ENCODE results near the gene OR5K3.

The OR5K3 gene

DNA sequence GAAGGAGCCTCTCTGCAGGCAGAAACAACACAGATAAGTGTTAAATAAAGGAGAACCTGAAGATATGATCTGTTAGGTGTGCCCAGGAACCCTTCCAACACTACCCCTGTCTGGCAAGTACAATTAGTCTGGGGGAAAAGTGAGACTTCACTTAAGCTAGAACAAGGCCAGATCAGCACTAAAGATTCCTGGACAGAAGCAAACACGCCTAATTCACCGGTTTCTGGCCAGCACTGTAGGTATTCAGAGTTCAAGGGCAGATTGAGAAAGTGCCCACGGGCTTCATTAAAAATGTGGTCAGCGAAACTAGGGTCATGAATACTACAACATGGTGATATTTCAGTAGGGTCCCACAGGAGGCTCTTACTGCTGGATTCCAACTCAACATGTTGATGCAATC is 43.9 kb downstream of the OR5K3 start:
- no peak for DNase-seq

DNA sequence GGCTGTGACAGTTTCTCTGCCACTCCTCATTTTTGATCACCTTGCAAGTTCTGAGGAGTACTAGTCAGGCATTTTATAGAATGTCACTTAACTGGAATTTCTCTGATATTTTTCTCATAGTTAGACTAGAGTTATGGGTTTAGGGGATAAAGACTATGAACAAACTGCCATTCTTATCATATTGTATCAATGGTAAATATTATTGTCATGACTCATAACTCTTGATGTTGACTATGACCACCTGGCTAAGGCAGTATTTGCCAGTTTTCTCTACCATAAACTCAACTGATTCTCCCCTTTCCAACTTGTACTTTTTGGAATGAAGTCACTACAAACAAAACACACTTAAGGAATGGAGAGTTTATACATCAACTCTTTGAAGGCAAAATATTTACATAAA is 49.8 kb downstream of the OR5K3 start:
- DNase-seq = no peak
